GM19023 (cell line): ENCODE measurements around the gene TTBK1.

Experiments used
- ATAC-seq: cut with Tn5 transposase; IDR thresholded peaks from one replicate; pipeline ENCODE4 v1.9.1; 2021; ENCODE audit warnings: mild to moderate bottlenecking, moderate library complexity; ENCODE audit not compliant: unreplicated experiment

Gene TTBK1

DNA sequence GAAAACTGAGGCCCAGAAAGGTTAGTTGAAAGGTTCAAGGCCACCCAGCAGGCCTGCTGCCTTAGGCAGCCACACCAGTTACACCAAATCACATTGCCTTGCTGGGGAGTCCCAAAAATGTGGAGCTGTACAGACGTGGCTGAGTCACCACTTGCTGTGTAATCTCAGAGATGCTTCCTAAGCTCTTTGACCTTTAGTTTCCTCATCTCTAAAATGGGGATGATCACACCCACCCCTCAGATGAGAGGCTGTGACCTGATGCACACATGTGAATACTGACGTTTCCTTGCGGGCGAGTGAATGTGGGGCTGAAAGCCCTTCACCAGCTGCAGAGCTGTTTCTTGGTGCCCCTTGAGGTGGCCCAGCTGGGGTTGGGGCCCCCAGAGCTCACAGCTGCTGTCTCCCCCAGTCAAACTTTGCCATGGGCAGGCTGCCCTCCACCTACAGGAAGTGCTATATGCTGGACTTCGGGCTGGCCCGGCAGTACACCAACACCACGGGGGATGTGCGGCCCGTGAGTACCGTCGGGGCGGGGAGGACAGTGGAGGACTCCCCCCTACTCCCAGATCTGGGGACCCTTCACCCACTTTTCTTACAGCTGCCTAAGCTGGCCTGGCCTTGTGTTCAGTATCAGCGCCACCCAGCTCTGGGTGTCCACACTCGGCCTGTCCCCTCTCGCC, 11.0 kb downstream of the TTBK1 start:
- ATAC-seq = no peak

DNA sequence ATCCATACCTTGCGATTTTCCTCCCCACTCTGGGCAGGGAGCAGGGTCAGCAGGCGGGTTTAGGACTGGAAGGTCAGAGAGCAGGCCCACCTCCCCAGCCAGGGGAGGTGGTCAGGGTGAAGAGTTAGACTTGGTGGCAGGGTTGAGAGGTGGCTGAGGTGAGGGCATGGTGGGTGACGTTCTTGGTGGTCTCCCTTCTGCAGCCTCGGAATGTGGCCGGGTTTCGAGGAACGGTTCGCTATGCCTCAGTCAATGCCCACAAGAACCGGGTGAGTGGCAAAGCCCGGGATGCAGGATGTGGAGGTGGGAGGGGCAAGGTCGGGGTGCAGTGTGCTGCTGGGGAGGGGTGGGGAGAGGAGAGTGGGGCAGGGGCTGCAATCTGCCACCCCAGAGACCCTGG, 11.6 kb downstream of the TTBK1 start:
- ATAC-seq = no peak

DNA sequence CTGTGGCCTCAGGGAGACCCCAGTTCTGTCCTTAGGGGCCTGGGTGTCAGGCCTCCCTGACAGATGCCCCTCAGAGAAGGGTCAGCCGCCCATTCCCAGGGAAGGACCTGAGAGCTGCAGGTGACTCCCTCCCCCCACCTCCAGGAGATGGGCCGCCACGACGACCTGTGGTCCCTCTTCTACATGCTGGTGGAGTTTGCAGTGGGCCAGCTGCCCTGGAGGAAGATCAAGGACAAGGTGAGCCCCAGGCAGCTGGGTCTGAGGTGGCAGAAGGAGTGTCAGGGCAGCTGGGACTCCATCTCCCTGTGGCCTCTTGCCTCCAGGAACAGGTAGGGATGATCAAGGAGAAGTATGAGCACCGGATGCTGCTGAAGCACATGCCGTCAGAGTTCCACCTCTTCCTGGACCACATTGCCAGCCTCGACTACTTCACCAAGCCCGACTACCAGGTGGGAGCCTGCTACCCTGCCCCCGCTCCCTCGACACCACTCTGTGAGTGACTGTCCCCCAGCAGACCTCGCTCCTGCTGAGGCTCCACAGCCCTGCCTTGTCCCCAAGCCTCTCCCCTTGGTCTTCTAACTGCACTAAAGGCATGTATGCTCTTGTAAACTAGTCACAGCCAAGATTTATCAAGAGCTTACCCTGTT, 12.2 kb downstream of the TTBK1 start:
- ATAC-seq = no peak

DNA sequence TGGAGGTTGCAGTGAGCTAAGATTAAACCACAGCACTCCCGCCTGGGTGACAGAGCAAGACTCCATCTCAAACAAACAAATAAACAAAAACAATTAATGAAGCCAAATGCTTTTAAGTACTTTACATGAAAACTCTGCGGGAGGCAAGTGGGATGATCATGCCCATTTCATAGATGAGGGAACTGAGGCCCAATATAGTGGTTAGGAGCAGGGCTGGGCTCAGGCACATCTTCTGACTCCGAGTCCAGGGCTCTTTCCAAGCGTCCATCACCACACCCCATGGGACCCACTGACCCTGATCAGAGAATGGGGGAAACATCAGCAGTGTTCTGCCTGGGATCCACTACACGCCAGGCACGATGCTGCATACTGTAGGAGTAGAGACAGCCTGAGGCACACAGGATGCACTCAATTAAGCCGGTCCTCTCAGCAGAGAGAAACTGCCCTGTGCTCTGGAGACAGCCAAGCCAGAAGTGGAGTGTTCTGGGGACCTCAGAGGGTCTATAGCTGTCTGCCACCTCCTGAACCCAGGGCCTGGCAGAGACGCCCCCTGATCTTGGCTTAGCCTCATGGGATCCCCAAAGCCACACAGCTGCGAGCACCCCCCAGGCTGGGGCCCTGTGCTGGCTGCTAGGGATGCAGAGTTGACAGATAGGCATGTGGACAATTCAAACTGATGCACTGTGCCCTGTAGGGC, 13.5 kb downstream of the TTBK1 start:
- no peak for ATAC-seq

DNA sequence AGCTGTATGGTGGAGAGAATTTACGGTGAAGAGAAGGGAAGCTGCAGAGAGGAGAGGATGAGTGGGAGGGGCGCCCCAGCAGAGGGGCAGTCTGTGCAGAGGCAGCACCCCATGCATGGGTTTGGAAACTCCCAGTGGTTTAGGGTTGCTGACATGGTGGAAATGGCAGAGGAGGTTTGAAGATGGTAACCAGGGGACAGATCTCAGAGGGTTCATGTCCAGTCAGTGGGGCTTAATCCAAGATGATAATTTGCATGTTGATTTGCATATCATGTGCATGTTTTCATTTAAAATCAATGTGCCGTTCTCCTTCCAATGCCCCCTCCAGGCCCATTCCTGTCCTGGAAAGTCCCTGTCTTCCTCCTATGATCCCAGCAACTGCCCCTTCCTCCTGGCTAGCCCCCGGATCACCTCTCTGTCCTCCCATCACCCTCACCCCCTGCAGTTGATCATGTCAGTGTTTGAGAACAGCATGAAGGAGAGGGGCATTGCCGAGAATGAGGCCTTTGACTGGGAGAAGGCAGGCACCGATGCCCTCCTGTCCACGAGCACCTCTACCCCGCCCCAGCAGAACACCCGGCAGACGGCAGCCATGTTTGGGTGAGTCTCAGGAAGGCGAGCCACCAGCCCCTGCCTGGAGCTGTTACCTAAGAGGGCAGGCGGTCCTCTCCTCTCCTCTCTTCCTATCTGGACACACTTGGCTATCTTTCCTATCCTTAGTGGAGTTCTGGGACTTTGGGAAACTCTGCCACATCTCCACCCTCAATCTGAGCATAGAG, 14.3 kb downstream of the TTBK1 start:
- ATAC-seq = no peak

DNA sequence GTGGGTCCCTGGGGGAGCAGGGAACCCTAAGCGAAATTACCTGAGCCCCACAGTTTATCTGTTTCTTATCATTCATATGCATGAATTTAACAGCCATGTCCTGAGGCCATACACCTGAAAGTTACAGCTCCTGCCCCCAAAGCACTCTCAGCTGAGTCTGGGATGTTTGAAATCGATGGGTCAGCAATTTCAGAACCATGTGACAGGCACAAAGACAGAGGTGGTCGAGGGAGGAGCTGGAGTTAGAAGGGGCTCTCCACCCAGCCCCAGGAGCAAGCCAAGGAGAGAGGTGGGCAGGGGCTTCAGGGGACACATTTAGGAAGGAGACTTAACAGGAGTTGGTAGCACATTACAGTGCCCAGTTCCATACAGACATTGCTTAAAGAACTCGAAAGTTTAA, 14.9 kb downstream of the TTBK1 start:
- ATAC-seq = no peak

DNA sequence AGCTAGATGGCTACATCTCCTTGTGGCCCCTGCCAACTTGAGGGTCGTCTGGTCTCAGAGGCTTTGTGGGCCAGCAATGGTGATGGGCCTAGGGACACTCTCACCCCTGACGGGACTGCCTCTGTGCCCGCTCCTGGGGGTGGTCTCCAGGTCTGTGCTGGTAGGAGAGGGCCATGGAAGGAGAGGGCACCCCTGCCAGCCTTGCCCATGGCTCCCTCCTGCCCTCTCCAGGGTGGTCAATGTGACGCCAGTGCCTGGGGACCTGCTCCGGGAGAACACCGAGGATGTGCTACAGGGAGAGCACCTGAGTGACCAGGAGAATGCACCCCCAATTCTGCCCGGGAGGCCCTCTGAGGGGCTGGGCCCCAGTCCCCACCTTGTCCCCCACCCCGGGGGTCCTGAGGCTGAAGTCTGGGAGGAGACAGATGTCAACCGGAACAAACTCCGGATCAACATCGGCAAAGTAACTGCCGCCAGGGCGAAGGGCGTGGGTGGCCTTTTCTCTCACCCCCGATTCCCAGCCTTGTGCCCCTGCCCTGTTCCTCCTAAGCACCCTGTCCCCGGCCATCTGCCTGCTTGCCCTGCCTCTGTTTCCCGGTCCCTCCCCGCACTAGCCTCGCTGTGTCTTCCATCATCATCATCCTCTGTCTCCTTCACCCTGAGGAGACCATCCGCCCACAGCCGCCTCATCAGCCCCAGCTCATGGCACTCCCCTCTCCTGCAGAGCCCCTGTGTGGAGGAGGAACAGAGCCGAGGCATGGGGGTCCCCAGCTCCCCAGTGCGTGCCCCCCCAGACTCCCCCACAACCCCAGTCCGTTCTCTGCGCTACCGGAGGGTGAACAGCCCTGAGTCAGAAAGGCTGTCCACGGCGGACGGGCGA, 15.8 kb downstream of the TTBK1 start:
- no peak for ATAC-seq

DNA sequence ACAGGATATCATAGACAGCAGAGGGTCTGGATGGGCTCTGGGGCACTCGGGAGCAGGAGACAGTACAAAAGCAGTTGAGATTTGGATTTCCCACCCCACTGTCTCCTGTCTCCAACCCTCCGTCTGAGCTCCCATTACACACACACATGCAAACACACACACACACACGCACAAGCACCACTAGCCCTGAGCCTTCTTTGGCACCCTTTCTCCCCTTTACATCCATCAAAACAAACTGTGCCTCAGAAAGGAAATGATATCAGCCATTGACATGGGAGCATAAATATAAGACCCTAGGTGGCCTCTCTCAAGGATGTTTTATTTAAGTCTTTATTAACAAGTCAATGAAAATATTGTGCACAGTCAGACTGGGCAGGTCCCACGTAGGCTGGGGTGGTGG, 17.5 kb downstream of the TTBK1 start:
- ATAC-seq = no peak

DNA sequence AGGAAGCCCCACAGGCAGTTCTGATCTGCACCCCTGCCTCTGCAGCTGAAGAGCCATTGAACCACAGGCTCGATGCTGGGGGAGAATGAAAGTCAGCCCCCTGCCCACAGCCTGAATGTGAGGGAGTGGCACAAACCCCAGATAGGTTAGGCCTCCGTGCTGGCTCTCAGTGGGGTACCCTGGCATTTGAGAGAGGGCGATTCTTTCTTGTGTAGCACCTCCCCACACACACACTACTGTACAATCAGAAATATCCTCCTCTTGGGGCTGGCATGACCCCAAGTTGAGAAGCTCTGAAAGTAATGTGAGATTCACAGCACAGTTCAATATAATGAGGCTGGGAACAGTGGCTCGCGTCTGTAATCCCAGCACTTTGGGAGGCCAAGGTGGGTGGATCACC, 17.9 kb downstream of the TTBK1 start:
- ATAC-seq = no peak

DNA sequence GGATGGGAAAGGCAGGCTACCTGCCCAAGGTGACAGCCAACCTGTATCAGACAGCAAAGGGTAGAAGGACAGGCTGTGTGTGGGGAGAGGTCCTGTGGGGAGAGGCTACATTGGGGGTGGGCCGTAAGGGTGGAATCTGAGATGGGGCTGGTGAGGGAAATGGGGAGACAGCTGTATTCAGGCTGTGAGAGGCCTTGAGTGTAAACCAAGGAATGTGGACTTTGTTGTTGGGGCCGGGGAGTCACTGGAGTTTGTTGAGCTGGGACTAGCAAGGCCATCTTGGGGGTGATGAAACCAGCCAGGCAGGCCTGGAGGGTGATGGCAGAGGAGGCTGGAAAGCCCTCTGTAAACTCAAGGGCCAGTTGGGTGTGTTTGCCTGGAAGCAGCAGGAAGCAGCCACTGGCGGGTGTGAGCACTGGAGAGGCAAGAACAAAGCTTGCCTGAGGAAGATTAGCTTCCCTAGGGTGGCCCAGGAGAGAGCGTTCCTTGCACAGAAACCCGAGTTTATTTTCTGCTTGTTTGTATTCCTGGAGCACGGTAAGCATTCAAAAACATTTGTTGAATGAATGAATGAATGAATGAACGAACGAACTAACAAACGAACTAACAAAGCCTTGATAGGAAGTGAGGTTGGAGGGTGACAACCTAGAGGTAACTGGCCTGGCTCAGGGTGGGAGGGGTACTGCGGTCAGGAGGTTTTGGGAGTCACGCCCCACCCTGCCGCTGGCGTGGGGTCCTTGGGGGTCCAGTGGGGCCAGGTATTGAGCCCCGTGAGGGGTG, 18.9 kb downstream of the TTBK1 start:
- ATAC-seq = no peak

DNA sequence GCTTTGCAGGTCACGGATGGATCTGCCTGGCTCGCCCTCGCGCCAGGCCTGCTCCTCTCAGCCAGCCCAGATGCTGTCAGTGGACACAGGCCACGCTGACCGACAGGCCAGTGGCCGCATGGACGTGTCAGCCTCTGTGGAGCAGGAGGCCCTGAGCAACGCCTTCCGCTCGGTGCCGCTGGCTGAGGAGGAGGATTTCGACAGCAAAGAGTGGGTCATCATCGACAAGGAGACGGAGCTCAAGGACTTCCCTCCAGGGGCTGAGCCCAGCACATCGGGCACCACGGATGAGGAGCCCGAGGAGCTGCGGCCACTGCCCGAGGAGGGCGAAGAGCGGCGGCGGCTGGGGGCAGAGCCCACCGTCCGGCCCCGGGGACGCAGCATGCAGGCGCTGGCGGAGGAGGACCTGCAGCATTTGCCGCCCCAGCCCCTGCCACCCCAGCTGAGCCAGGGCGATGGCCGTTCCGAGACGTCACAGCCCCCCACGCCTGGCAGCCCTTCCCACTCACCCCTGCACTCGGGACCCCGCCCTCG, 19.6 kb downstream of the TTBK1 start:
- no peak for ATAC-seq

DNA sequence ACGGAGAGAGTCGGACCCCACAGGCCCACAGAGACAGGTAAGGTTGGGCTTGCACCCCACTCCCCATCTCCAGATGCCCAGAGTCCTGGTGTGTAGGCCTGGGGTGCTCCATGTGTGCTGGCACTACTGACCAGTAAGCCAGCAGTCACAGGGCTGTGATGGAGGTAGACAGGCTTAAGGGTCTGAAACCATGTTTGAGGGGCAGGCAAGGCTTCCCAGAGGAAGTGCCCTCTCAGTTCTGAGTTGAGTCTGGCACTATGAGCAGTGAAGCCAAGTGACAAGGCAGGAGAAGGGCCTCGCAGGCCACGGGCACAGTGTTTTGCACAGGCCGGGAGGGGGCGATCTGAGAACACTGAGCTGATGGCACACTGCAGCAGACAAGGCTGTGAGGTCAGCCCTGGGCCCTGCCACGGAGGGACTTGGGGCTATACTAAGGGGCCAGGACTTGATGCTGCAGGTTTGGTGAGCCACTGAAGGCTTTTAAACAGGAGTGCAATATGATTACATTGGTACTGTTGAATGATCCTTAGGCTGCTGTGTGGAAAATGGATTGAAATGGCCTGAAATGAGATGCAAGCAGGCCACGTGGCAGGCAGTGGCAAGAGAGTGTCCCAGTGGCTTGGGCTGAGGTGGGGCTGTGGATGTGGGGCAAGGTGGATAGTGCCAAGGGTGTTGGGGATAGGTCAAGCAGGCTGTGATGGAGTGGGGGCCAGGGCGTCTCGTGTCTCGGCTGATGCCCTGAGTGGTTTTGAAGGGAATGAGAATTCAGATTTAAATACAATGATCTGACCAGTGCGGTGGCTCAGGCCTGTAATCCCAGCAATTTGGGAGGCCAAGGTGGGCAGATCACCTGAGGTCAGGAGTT, 20.3 kb downstream of the TTBK1 start:
- ATAC-seq = peak; percentile 86

DNA sequence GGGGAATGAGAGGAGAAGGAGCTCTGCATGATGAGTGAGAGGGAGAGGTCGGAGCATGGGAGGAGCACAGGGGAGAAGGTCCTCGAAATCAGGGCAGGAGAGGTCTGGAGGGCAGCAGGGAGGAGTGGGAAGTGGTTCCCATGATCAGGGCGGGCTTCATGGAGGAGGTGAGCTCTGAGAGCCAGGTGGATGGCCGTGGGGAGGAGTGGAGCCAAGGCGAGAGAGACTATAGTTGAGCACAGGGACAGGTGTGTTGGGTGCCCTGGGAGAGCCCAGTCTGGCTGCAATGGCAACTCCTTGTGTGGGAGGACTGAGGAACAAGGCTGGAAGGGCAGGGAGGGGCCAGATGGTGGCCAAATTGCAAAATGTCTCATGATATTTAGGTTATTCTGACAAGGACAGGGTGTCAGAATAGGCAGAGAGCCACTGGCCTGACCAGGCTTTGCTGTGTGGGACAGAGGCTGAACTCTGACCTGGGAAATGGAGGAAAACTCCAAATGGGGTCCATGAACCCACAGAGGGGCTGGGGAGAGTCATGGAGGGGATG, 21.4 kb downstream of the TTBK1 start:
- no peak for ATAC-seq

DNA sequence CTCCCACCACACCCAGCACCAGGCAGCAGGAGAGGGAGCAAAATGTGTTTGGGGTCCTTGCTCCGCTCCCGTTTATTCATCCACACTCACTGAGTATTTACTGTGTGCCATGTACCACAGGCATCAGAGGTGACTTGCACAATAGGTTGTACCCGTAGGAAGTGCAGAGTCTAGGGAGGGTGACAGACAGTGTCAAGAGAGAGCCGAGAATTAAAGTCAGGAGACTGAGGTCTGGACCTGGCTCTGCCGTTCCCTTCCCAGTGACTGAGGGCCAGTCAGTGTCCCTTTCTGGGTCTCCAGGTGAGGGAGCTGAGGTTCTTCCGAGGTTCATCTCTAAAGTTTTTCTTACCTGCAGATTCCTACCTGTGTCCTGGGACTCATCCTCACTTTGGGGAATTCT, 22.3 kb downstream of the TTBK1 start:
- no peak for ATAC-seq

DNA sequence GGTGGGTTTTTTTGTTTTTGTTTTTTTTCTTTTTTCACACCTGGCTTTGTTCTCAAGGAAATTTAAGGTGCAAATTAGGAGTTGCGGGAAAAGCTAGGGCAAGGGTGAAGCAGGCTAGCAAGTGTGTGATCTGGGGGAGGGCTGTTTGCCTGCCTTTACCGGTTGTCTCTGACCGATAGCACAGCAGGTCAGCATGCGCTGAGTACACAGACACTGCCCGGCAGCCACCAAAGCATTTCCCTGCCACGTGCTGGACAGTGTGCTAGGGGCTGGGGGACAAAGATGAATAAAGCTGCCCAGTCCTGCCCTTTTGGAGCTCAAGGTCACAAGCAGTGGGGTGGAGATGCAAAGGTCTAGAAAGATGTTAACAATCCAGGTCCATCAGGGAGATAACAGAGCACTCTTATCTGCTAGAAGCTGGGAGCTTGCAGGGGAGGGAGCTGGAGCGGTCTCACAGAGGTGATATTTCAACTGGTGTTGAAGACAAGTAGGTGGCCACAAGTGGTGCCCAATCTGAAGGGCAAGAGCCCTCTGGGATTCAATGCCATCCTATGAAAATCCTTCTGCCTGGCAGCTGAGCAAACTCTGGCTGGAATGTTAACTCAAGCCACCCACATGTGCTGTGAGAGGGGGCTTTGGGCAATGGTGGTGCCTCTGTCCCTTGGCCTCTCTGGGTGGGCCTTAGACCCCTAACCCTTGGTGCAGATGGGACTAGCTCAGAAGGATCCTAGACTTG, 24.5 kb downstream of the TTBK1 start:
- ATAC-seq = no peak

DNA sequence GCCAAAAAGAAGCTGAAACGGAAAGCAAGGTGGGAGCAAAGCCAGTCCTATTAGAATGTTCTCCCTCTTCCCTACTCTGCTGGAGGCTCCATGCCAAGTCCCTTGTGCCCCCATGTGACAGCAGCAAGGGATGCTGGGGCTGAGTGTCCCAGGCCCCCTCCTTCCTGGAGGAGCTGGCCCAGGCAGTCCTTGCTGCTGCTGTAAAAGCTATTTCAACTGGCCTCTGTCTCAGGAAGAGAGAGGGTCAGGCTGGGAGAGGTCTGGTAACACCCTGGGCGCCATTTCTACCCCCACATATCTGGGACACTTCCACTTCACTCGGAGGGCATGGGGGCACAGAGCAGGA, 25.0 kb downstream of the TTBK1 start:
- ATAC-seq = no peak

DNA sequence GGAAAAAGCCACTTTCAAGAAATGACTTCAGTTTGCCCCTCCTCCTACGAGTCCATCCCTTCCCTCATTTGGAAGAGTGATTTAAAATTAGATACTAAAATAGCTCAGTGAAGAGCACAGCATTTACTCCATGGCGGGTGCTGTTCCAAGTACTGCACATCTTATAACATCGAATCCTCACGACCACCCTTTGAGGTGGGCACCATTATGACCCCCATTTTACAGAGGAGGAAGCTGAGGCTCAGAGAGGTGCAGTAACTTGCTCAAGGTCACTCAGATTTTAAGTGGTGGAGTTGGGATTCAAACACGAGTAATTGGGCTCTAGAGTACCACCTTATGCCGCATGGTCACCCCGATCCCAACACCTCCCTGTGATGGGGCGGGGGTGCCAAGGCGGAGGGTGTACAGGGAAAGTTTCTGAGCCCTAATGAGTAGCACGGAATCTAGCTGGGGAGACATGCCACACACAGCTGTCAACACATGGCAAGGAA, 25.5 kb downstream of the TTBK1 start:
- no peak for ATAC-seq
